ENCODE results near the gene NRG3.

The NRG3 gene

GRCh38 chr10:82801289-82801688 is 926.3 kb downstream of the NRG3 start:
- no peak for DNase-seq (ENCODE audit: low read depth, low spot score)

- DNase-seq (ENCODE audit: low read depth, low spot score) = no peak
Measured at GRCh38 chr10:82811621-82812020, 936.6 kb downstream of the NRG3 start.

- DNase-seq (ENCODE audit: low read depth, low spot score) = peak; percentile 60
Measured at GRCh38 chr10:82813856-82814255, 938.9 kb downstream of the NRG3 start.

GRCh38 chr10:82814635-82815034 is 939.6 kb downstream of the NRG3 start:
- DNase-seq (ENCODE audit: low read depth, low spot score) = no peak

GRCh38 chr10:82815680-82816079 is 940.7 kb downstream of the NRG3 start:
- no peak for DNase-seq (ENCODE audit: low read depth, low spot score)

- DNase-seq (ENCODE audit: low read depth, low spot score) = no peak
Measured at GRCh38 chr10:82817676-82818422, 942.9 kb downstream of the NRG3 start.

GRCh38 chr10:82821043-82821442 is 946.0 kb downstream of the NRG3 start:
- DNase-seq (ENCODE audit: low read depth, low spot score) = no peak

GRCh38 chr10:82826132-82826531 is 951.1 kb downstream of the NRG3 start:
- no peak for DNase-seq (ENCODE audit: low read depth, low spot score)

- DNase-seq (ENCODE audit: low read depth, low spot score) = no peak
Measured at GRCh38 chr10:82827901-82828300, 952.9 kb downstream of the NRG3 start.

GRCh38 chr10:82847242-82847641 is 972.2 kb downstream of the NRG3 start:
- DNase-seq (ENCODE audit: low read depth, low spot score) = no peak

- DNase-seq (ENCODE audit: low read depth, low spot score) = no peak
Measured at GRCh38 chr10:82850191-82850590, 975.2 kb downstream of the NRG3 start.

GRCh38 chr10:82856957-82857613 is 982.1 kb downstream of the NRG3 start:
- no peak for DNase-seq (ENCODE audit: low read depth, low spot score)

- no peak for DNase-seq (ENCODE audit: low read depth, low spot score)
Measured at GRCh38 chr10:82861889-82862288, 986.9 kb downstream of the NRG3 start.

GRCh38 chr10:82865366-82865765 is 990.4 kb downstream of the NRG3 start:
- no peak for DNase-seq (ENCODE audit: low read depth, low spot score)

- DNase-seq (ENCODE audit: low read depth, low spot score) = peak; percentile 49
Measured at GRCh38 chr10:82866424-82867020, 991.5 kb downstream of the NRG3 start.

GRCh38 chr10:82867056-82867455 is 992.1 kb downstream of the NRG3 start:
- no peak for DNase-seq (ENCODE audit: low read depth, low spot score)

- no peak for DNase-seq (ENCODE audit: low read depth, low spot score)
Measured at GRCh38 chr10:82874671-82875070, 999.7 kb downstream of the NRG3 start.

- no peak for DNase-seq (ENCODE audit: low read depth, low spot score)
Measured at GRCh38 chr10:82880776-82881290, 1005.8 kb downstream of the NRG3 start.

GRCh38 chr10:82882722-82883121 is 1007.7 kb downstream of the NRG3 start:
- DNase-seq (ENCODE audit: low read depth, low spot score) = no peak

- no peak for DNase-seq (ENCODE audit: low read depth, low spot score)
Measured at GRCh38 chr10:82883603-82884002, 1008.6 kb downstream of the NRG3 start.

GRCh38 chr10:82887488-82887887 is 1012.5 kb downstream of the NRG3 start:
- no peak for DNase-seq (ENCODE audit: low read depth, low spot score)

- DNase-seq (ENCODE audit: low read depth, low spot score) = no peak
Measured at GRCh38 chr10:82888809-82889455, 1013.9 kb downstream of the NRG3 start.
